ENCODE results near the gene POC1B.
A peak's percentile ranks its signal among the peaks of the same experiment; 100 is the strongest.

POC1B gene

DNA sequence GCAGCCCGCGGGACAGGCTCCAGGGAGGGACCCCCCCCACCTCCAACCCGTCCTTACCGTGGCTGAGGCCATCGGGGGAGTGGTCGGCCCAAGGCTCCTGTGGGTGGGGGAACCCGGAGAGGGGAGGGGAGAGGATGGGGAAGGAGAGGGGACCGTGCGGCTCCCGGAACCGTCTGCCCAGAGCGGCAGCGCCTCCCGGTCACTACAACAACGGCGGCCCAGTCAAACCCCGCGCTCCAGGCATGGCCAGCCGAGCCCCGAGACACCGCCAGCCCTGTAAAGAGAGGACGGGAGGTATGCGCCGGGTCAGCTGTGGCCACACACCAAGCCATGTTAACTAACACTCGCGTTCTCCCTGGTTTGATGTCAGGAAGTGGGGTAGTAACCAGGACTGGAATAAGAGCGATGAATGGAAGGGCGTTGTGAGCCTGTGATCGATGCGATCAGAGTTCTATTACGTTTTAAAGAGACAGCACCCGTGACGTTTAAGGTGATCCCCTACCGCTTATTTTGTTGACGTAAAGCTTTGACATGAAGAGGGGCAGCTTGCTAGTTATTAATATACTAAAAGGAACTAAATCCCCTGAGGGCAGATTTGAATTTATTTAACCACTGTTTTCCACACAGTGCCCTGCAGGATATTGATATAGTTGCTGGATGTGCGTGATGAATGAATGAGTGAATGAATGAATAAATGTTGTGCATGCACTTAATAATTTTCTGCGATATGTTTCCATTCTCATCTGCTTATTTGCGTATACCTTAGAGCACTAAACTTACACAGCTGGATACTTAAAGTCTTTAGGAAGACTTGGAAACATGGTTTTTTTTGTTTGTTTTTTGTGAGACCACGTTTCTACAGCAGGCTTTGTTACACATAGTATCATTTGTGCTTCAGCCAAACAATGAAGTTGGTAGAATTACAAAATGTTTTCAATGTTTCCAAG is at the start of gene POC1B:
Gene POC1B, minus strand, starts transcription at position 224 of the 947 bp plus-strand sequence. Its CDS starts 152 bp downstream, at position 72.
- peak; percentile 90 for DNase-seq (ENCODE audit: low read depth, low spot score)

DNA sequence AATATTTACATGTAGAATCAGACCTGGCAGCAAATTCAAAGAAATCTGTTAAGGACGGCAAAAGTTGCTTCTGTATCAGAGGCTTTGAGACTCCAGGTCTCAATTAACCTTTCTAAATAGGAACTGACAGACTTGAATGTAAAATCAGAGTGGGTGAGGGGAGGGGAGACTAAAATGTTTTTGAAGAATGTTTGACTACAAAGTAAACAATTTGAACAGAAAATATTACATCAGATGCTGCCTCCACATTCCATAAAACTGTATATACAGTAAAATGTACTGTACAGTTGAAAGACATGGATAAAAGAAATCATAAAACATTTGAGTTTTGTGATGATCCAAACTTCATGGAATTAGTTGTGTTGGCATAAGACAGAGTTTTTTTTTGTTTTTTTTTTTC is 49.5 kb upstream of the POC1B start:
- DNase-seq (ENCODE audit: low read depth, low spot score) = no peak

DNA sequence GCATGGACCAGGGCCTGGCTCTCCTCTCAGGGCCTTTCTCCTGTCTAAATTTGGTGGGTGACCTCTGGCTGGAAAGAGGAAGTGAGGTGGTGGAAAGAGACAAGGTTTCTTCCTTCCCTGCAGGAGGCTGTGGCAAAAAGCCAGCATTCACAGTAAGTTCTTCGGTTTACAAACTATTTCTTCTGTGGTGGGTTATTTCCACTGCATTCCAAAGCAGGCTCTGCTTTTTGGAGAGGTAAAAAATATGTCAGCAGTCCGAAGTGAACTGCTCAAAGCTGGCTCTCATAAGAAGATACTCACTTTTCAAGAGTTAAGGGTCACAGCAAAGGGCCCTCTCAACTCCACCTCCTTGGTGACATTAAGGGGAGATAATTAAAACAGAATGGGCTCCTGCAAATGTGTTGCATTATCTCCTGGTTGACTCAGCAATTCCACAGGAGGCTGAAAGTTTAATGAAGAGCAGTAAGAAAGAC is 48.9 kb upstream of the POC1B start:
- peak; percentile 86 for DNase-seq (ENCODE audit: low read depth, low spot score)

DNA sequence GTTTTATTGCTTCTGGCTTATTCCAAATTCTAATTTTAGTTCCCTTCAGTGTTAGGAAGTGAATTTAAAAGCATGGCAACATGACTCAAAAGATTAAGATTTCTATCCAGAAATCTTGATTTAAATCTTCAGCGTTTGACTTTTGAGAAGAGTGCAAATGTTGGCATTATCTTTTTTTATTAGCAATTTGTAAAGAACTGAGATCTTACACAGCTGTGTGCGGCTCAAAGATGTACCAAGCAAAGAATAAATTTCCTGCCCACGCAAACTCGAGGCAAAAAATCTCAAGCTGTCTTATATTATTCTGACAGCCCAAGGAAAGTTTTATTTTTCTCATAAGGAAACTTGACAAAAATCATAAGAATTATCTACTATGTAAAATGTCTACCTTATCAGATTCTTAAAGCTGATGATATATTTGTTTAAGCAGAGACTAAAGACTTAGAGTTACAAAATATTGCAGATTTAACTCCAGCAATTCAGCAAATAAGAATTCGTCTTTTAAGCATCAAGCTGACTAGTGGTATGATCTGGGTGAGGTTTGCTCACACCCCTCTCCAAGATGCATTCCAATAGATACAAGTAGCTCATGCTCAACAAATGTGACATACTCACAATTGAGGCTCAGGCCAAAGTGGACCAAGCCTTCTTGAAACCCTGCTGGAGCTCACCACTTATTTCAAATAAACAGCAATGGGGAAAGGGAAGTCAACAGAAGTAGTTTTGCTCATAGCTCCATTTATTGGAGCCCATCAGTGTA is 47.4 kb upstream of the POC1B start:
- DNase-seq (ENCODE audit: low read depth, low spot score) = no peak

DNA sequence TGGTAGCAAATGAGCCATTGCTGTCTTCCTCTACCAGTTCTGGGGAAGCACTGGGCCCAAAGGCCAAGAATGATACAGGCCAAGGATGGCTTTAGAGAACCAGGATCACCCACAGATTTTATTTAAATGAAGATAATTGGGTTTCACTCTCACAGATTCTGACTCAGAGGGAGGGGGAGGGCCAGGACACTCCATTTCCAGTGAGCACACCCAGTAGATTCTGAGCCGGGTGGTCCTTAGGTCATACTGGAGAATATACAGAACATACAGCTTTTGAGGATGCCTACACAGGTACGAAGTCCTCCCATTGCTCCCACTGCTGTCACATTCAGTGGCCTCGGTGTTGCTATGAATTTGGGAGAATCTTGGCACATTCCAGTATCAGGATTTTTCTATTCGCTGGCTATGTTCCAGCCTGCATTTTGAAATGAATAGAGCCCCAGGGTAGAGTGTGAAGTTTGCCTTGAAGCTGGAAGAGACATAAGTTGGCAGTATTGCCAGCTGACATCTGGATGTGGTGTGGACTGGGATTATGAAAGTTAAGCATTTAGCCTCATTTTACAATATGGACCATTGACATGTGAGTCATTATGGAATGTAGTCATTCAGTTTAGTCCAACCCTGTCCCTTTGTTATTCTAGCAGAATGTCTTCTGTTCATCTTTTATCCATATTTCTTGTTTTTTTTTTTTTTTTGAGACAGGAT is 45.8 kb upstream of the POC1B start:
- no peak for DNase-seq (ENCODE audit: low read depth, low spot score)

DNA sequence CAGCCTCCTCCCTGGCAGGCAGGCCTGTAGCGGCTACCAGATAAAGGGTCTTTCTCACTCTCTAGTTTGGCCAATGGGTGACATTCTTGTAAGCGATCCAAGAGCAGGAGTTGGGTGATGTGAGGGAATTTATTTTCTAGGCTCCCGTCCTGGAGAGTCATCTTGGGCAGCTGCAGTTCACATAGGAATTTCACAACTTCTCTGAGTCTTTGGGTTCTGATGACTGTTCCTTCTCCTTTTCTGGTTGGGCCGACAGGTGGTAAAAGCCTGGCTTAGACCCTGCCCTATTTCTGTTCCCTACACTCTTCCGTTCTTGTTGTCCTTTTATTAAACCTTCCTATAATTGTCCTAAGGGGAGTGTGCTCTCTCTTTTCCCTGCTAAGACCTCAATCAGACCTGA is 42.6 kb upstream of the POC1B start:
- DNase-seq (ENCODE audit: low read depth, low spot score) = no peak

DNA sequence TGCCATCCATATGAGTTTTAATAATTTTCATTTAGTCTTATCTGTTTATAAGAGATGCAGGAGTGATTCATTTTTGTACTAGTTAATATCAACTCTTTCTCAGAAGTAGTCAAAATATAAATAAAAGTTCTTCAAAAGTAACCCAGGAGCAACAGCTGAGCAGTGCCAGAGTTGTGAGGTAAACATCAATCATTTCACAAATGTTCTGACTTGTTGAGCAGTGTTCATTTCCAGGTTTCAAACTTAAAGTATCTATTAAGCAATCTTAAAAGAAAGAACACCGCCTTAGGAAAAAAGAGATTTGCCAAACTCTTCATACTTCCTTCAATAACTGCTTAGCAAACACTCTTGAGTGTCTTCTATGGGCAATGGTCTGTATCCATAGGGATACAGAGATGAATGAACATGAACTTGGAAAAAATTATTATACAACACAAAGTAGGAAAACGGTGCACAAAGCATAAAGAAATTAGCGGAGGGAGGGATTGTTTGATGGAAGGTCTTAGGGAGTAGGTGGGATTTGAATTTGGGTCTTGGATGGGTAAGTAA is 41.9 kb upstream of the POC1B start:
- no peak for DNase-seq (ENCODE audit: low read depth, low spot score)

DNA sequence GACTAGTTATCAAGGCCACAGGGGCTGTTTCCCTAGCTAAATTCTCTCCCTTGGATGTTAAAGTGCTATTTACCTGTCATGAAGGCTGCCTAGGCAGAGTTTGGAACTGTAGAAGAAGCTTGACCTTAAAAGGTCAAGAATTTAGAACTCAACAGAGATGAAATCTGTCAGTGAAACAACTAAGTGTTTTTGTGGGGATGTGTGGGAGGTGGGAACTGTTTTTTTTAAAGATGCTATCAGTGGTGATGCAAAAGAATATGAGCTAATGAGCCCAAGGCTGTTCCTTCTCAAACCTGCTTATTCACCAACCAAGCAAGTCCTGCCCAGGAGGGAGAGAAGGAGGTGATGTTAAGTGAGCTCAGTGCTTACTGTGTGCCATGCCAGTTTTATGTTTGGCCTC is 40.8 kb upstream of the POC1B start:
- no peak for DNase-seq (ENCODE audit: low read depth, low spot score)

DNA sequence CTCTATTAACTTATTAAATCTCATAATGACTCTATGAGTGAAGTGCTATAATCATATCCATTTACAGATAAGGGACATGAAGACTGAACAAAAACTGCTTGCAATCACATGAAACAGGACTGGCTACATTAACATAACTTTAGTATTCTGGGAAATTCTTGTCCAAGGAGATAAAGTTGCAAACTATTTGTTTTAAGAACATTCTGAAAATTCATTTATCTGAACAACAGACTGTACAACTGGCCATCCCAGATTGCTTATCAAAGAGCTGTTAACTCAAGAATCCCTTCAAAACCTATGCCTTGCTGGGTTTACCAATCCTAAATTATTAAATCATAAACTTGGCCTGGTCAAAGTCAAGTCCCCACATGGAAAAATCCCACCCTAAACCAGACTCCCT is 39.2 kb upstream of the POC1B start:
- DNase-seq (ENCODE audit: low read depth, low spot score) = no peak

DNA sequence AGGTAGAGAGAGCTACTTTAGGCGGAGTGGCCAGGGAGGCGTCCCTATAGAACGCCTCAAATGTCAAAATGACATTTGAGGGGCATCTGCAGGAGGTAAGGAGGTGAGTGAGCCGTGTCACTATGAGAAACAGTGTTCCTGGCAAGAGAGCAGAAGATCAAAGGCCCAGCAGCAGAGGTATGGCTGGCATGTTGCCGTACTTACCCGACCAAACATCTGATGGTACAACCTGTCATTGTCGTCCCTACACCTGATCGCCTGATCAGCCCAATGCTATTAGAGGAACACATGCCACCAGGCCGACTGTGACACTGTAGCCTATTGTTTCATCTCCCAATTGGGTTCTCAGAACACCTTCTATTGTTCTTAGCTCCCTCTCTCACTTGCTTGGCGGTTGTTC is 33.9 kb upstream of the POC1B start:
- no peak for DNase-seq (ENCODE audit: low read depth, low spot score)

DNA sequence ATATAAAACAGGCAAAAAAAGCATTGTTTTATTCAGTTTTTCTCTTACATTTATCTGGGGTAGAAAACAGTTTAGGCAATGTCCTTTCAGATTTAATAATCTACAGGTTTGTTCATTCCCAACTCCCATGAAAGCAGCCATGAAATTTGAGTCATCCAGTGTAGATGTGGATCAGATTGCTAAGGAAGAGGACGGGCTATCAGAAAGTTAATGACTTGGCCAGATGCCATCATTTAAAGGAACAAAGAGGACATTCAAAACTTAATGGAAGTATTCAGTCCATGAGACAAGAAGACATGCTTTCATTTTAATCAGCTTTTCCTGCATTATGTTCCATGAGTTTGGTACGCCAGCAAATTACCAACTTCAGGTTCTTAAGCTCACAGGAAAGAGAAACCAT is 31.1 kb upstream of the POC1B start:
- no peak for DNase-seq (ENCODE audit: low read depth, low spot score)

DNA sequence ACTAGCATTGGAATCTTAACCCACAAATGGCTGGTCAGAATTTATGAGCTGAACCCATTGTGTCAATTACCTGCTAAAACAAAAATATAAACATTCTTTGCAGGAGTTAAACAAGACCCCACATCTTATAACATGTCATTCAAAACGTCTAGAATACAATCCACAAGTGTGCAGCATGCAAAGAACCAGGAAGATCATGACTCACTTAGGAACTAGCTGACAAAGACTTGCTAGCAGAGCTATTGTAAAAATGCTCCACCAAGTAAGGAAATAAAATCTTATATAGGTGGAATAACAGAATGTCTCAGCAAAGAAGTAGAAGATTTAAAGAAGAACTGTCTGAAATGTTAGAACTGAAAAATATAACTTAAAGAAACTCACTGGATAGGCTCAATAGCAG is 26.5 kb upstream of the POC1B start:
- DNase-seq (ENCODE audit: low read depth, low spot score) = no peak

DNA sequence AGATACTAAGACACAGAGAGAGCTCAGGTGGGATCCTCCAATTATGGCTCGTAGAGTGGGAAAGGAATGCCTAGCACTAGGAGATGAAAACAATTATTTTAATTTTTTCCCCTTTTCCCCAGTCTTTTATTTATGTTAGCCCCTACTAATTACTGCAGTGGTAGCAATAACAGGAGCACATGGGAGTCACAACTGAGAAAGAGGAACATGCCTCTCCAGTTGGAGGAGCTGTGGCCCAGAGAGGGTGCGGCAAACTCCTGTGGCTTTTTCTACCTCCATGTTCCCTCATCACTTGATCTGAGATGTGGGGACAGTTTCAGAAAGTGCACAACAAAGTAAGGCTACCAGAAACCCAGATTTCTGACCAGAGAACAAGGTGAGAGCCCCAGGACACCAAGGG is 25.9 kb upstream of the POC1B start:
- no peak for DNase-seq (ENCODE audit: low read depth, low spot score)

DNA sequence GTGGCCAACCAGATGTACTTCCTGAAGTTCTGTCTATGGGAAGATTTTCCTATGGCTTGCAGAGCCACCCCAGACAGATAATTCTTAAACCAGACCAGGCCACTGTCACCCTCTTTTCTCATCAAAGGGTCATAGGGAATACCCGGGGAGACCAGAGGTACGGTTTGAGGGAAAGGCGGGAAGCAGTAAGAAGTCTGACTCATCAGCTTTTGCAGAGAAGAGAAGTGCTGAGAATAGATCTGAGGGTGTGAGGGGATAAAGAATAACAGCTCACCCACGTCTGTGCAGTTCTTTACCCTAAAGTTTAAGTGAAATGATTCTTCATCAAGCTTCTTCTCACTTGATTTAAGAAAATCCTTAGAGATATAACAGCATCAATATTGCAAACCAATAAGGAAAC is 21.3 kb upstream of the POC1B start:
- DNase-seq (ENCODE audit: low read depth, low spot score) = no peak

DNA sequence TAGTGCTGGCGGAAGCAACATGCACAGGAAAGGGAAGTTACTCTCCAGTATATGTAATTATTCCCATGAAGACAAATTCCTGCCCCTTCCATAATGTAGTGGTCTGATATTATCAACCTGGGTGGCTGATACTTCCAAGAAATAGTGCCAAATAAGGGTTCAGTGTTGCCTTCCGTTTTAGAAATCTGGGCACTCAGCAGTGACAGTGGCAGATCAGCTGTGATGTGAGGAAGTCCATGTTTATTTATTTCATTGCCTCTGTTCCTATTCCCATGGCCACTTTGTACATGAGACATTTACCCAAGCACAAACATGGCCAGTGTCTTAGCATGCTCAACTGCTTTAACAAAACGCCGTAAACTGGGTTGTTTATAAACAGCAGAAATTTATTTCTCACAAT is 20.3 kb upstream of the POC1B start:
- DNase-seq (ENCODE audit: low read depth, low spot score) = no peak

DNA sequence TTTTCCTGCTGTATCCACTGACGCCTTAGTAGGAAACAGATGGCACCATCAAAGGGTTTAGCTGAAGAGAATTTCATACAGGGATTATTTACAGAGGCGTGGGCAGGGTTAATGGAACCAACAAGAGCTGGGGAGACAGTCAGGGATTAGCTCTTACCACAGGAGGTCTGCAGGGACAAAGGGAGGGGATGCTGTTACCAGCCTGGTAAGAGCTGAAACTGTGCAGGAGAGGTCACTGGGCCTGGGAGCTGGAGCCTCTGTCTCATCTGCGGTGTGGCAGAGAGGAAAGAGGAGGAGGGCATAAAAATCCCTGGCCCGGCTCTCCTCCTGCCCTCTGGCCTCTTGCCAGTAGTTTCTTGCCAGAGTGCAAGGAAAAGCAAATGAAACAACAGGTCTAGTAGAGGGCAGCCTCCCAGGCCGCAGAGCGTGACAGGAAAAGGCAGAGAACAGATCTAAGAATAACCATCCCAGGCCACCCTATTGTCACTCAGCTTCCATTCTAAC is 18.9 kb upstream of the POC1B start:
- peak; percentile 76 for DNase-seq (ENCODE audit: low read depth, low spot score)

DNA sequence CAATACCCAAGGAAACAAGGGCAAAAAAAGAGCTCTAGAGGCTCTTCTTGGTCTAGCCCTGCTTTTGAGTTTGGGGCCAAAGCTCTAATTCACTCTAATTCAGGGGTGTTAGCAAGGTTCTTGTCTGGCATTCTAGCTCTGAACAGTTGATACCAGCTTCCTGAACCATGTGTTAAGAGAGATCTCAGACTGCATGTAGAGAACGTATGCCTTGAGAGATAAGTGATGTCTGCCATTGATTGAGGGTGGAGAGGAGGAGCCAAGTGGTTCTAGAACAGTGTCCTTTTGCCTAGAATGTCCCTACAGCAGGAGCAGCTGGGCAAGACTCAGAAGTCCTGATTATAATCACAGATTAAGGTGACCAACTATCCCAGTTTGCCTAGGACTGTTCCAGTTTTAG is 18.2 kb upstream of the POC1B start:
- DNase-seq (ENCODE audit: low read depth, low spot score) = no peak

DNA sequence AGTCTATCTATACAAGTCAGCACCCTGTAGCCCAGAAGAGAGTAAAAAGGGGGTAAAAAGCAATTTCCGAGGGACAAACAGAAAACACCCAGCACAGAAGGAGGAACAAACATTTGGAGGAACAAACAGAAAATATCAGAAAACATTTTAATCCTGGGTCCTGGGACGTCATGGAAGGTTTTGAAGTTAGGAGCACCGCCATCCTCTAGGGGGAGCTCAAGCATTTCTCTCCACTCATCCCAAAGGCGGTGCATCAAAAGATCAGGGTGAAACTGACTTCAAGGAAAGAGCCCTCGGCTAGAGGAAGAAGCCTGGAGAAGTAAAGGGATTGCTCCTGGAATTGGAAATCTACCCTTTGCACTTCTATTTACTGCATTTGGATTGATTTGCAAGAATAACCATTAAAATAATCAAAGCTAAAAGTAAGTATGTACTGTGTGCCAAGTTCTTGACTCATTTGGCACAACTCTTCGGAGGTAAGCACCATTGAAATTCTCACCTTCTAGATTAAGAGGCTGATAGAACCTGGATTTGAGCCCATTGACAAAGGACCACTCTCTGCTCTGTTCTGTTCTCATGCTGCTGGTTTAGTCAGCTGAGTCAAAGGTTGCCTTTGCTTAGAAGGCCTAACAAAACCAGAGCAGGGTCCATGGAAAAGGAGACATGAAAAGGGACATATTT is 17.2 kb upstream of the POC1B start:
- DNase-seq (ENCODE audit: low read depth, low spot score) = peak; percentile 89

DNA sequence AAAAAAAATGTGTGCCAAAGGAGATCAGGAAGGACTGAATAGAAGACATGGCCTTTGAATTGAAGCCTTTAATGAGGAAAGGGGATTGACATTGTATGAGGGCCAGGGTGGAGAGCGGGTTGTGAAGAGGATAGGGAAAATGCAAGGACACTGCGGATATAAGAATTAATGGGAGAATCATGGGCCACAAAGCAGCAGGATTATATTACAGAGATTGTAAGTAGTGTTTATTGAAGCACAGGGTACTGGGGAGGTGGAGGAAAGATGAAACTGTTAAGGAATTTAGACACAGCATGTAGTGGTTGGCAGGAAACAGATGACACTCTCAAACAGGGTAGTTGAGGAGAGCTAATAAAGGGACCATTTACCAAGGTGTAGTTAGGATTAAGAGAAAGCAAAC is 16.4 kb upstream of the POC1B start:
- DNase-seq (ENCODE audit: low read depth, low spot score) = no peak

DNA sequence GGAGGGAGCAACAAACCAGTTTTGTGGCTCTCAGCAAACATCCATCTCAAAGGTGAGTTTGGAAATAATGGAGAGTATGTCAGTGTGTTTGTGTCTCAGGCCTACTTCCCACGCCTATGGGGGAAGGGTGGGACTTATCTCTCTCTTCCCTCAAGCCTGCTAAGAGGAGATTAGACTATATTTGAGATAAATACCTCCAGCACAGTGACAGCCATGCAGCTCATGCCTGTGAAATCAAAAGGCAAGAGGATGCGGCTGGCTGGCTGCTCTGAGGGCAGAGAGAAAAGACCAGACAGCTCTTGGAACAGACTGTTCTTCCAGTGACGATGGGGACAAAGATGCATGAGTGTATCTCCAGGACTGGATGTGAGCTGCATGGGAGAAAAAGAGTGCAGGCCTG is 14.7 kb upstream of the POC1B start:
- DNase-seq (ENCODE audit: low read depth, low spot score) = no peak

Data from astrocyte of the hippocampus (primary cell).